A673 (cell line): Measurements from ENCODE around the gene ZNF679.

ENCODE experiments used
- EZH2 ChIP-seq: fragments of 200-600 bp; sonication (generic); IDR thresholded peaks from 2 replicates; pipeline ENCODE4 v1.6.1; 2017; ENCODE audit warnings: borderline replicate concordance, low read depth, mild to moderate bottlenecking, mixed read lengths, antibody characterized with exemption, low read length; ENCODE audit not compliant: poor library complexity, severe bottlenecking
- TF ChIP-seq, protein P1 (sequence below): fragments of 300-800, 200-600 bp; sonication (generic); conservative IDR thresholded peaks from 2 replicates; pipeline ENCODE4 v1.5.1; 2017; ENCODE audit warnings: low read depth, mild to moderate bottlenecking, antibody characterized with exemption, low read length, moderate library complexity, mixed read lengths

DNA sequence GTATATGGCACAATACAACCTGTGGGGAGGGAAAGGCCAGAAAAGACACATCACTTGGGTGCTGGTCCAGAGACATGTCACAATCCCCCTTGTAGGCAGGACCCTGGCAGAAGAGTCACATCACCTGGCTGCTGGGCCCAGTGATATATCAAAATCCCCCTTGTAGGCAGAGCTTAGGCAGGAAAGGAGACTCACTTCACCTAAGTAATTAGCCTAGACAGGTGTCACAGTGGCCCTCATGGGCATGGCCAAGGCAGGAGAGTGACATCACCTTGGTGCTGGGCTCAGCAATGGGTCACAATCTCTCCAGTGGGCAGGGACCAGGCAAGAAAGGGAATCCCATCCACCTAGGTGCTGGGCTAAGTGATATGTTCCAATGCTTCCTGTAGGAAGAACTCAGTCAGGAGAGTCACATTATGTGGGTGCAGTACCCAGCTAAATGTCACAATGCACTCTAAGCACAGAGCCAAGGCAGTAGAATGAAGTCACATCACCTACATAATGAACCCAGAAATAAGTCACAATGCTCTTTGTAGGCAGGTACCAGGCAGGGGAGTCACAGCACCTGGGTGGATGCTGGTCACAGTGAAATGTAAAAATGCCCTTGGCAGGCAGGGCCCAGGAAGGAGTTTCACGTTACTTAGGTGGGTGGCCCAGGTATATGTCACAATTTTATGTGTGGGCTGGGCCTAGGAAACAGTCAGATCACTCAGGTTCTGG is 66.6 kb downstream of the ZNF679 start:
- TF ChIP-seq, protein P1, sequence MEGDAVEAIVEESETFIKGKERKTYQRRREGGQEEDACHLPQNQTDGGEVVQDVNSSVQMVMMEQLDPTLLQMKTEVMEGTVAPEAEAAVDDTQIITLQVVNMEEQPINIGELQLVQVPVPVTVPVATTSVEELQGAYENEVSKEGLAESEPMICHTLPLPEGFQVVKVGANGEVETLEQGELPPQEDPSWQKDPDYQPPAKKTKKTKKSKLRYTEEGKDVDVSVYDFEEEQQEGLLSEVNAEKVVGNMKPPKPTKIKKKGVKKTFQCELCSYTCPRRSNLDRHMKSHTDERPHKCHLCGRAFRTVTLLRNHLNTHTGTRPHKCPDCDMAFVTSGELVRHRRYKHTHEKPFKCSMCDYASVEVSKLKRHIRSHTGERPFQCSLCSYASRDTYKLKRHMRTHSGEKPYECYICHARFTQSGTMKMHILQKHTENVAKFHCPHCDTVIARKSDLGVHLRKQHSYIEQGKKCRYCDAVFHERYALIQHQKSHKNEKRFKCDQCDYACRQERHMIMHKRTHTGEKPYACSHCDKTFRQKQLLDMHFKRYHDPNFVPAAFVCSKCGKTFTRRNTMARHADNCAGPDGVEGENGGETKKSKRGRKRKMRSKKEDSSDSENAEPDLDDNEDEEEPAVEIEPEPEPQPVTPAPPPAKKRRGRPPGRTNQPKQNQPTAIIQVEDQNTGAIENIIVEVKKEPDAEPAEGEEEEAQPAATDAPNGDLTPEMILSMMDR: no peak
- no peak for TF ChIP-seq EZH2
